Chondrocyte (in vitro differentiated cells): Measurements from ENCODE around the gene FIBIN. TPM values are rescaled to one million over a fixed set of nuclear protein-coding genes. Genes with fewer than 3 reads are reported as not detected.
"Not testable (repeated sequence)": the region's sequence is repeated elsewhere in the genome, so short reads cannot be mapped to it uniquely, and the experiment has no call there.

Experiments
- DNase-seq: peaks from one replicate; pipeline ENCODE4 v3.0.0; 2021; ENCODE audit warnings: mixed read lengths, low spot score
- H3K27ac Mint-ChIP-seq: one replicate; pipeline ENCODE4 v1.8.0; 2021; ENCODE audit warnings: mild to moderate bottlenecking, moderate library complexity, mixed read lengths; ENCODE audit not compliant: unreplicated experiment
- H3K27me3 Mint-ChIP-seq: 2 replicates; pipeline ENCODE4 v1.8.0; 2021; ENCODE audit warnings: low read depth, mixed read lengths
- H3K36me3 Mint-ChIP-seq: 2 replicates; pipeline ENCODE4 v1.8.0; 2021; ENCODE audit warnings: low read depth, mixed read lengths
- H3K4me1 Mint-ChIP-seq: 2 replicates; pipeline ENCODE4 v1.8.0; 2021; ENCODE audit warnings: low read depth, mild to moderate bottlenecking, mixed read lengths
- H3K4me3 Mint-ChIP-seq: one replicate; pipeline ENCODE4 v1.8.0; 2021; ENCODE audit warnings: mild to moderate bottlenecking, moderate library complexity, mixed read lengths; ENCODE audit not compliant: unreplicated experiment
- H3K9me3 Mint-ChIP-seq: 2 replicates; pipeline ENCODE4 v1.8.0; 2021; ENCODE audit warnings: low read depth, mixed read lengths
- total RNA-seq: library from RNA; stranded (reverse); gene quantifications from 3 replicates; pipeline ENCODE4 v1.2.1, GENCODE V29; 2021
- TF ChIP-seq, protein P1 (sequence below): fragments of 200-600 bp; sonication (generic); IDR thresholded peaks from 2 replicates; pipeline ENCODE4 v1.5.0; 2021; ENCODE audit warnings: antibody characterized with exemption, mild to moderate bottlenecking, moderate library complexity

FIBIN gene
- total RNA-seq, 1 donor from 2014 or later = 98.5 TPM

DNA sequence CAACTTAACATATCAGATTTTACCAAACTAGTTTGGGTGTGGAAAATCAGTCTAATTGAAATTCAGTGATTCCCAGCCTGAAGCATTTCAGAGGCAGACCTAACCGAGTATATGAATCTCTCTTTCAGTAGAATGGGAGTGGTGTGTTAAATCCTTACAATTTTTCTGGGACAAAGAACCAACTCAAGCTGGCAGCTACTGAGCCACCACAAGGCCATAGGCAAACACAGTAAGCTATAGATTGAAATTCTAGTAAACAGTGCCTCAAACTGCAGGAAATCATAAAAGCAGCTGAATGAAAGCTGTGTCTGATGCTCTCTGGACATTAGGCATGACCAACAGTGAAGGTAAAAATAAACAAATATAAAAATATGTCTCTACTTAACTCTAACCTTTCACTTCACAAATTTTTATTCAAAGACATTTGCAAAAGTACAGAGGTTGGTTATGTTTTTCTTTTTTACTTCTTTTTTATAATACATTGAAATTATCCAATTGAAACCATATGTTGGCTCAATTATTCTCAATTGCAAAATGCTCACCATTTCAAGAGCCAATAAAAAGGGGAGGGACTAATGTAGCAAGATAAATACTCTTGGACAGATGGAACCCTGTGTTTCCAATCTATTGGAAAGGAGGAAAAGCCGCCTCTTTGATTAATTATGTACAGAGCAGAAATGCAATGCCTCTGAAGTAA, 35.8 kb upstream of the FIBIN start:
- H3K27ac Mint-ChIP-seq = no peak overlapping the region
- H3K36me3 Mint-ChIP-seq = no peaks in the 10 kb centered on the region
- no peak for DNase-seq
- peaks cover 33% of the 10 kb centered on the region for H3K4me1 Mint-ChIP-seq
- no peaks in the 10 kb centered on the region for H3K9me3 Mint-ChIP-seq
- no peak overlapping the region for H3K4me3 Mint-ChIP-seq
- no peaks in the 10 kb centered on the region for H3K27me3 Mint-ChIP-seq
- TF ChIP-seq, protein P1, sequence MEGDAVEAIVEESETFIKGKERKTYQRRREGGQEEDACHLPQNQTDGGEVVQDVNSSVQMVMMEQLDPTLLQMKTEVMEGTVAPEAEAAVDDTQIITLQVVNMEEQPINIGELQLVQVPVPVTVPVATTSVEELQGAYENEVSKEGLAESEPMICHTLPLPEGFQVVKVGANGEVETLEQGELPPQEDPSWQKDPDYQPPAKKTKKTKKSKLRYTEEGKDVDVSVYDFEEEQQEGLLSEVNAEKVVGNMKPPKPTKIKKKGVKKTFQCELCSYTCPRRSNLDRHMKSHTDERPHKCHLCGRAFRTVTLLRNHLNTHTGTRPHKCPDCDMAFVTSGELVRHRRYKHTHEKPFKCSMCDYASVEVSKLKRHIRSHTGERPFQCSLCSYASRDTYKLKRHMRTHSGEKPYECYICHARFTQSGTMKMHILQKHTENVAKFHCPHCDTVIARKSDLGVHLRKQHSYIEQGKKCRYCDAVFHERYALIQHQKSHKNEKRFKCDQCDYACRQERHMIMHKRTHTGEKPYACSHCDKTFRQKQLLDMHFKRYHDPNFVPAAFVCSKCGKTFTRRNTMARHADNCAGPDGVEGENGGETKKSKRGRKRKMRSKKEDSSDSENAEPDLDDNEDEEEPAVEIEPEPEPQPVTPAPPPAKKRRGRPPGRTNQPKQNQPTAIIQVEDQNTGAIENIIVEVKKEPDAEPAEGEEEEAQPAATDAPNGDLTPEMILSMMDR = no peak

DNA sequence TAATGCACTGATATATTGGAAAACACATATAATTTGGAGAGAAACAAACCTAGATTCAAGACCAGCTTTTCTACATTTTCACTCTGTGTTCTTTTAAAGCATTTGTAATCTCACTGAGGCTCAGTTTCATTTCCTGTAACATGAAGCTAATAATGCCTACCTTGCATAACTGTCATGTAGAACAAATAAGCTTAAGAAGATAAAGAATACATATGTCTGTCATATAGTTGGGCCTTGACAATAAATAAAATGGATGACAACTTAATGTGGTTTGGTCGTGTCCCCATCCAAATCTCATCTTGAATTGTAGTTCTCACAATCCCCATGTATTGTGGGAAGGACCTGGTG, 35.2 kb upstream of the FIBIN start:
- H3K36me3 Mint-ChIP-seq = no peaks in the 10 kb centered on the region
- peaks cover 28% of the 10 kb centered on the region for H3K4me1 Mint-ChIP-seq
- no peak for DNase-seq
- no peaks in the 10 kb centered on the region for H3K9me3 Mint-ChIP-seq
- no peaks in the 10 kb centered on the region for H3K27me3 Mint-ChIP-seq
- TF ChIP-seq, protein P1 = no peak
- H3K27ac Mint-ChIP-seq = no peak overlapping the region
- no peak overlapping the region for H3K4me3 Mint-ChIP-seq

DNA sequence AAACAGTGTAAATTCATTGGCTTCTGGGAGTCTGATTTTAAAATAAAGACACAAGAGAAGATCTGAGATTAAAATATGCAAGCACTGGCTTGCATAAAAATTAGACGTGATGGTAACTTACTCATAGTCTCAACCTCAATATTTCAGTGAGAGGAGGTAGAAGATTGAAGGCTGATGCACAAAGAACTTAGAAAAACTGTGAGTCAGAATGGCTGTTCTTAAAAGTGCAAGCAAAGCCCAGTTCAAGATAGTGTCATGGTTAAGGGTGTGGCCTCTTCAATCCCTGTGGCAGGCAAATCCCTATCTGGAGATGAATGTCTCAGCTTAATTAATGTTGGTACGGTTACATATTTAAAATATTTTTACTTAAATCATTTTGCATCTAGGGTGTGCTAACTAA, 33.6 kb upstream of the FIBIN start:
- H3K4me1 Mint-ChIP-seq = peaks cover 32% of the 10 kb centered on the region
- no peaks in the 10 kb centered on the region for H3K36me3 Mint-ChIP-seq
- no peaks in the 10 kb centered on the region for H3K9me3 Mint-ChIP-seq
- no peaks in the 10 kb centered on the region for H3K27me3 Mint-ChIP-seq
- TF ChIP-seq, protein P1 = no peak
- no peak overlapping the region for H3K27ac Mint-ChIP-seq
- DNase-seq = no peak
- H3K4me3 Mint-ChIP-seq = no peak overlapping the region

DNA sequence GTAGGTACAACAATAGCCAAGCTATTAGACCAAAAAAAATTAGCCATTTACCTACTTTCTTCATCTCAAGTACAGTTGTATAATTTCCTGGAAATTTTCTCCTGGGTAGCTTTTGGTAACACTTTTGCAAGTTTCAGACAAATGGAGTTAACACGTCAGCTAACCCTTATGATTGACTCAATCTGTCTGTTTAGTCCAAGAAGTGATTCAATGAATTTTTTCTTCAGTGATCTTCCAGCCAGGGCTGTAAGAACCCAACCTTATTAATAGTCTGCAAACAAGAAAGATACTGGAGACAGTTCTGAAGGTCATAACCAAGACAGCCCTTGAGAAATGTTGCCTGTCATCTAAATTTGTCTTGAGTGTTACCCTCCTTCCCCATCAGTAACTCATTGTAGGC, 30.1 kb upstream of the FIBIN start:
- H3K9me3 Mint-ChIP-seq = no peaks in the 10 kb centered on the region
- H3K36me3 Mint-ChIP-seq = no peaks in the 10 kb centered on the region
- no peaks in the 10 kb centered on the region for H3K27me3 Mint-ChIP-seq
- no peak overlapping the region for H3K27ac Mint-ChIP-seq
- peaks cover 24% of the 10 kb centered on the region for H3K4me1 Mint-ChIP-seq
- DNase-seq = no peak
- H3K4me3 Mint-ChIP-seq = no peak overlapping the region
- TF ChIP-seq, protein P1 = no peak

DNA sequence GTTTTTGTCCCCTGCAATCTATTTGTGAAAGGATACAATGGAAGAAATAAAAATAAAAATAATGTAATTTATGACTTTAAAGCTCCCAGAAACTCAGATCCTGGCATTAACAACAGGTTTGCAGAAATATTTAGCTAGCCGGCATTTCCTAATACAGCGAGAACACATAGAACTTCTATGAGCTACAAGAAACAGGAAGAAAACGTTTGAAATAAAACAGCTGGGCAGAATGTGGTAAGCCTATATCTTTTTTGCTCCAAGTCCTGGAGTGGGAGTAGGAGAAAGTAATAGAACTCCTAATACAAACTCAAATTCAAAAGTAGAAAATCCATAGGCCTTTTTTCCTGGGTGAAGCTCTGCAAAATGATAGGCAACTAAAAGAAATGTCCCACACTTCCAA, 29.6 kb upstream of the FIBIN start:
- peak overlapping the region; percentile 49 for H3K27ac Mint-ChIP-seq
- no peaks in the 10 kb centered on the region for H3K36me3 Mint-ChIP-seq
- TF ChIP-seq, protein P1 = no peak
- H3K4me3 Mint-ChIP-seq = peak overlapping the region; percentile 67
- H3K27me3 Mint-ChIP-seq = no peaks in the 10 kb centered on the region
- H3K4me1 Mint-ChIP-seq = peaks cover 20% of the 10 kb centered on the region
- H3K9me3 Mint-ChIP-seq = no peaks in the 10 kb centered on the region
- DNase-seq = no peak

DNA sequence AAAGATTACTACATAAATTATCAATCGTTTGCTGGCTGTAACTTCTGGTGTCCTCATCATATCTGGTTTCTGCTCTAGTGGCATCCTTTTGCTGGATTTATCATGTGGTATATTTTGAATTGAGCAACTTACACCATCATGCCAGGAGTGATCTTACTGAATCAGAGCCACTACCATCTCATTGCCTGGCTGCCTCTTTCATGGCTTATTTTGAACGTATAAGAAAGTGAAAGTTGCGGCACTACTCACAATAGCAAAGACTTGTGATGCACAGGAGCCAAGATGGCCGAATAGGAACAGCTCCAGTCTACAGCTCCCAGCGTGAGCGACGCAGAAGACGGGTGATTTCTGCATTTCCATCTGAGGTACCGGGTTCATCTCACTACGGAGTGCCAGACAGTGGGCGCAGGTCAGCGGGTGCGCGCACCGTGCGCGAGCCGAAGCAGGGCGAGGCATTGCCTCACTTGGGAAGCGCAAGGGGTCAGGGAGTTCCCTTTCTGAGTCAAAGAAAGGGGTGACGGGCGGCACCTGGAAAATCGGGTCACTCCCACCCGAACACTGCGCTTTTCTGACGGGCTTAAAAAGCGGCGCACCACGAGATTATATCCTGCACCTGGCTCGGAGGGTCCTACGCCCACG, 28.9 kb upstream of the FIBIN start:
- Mint-ChIP-seq H3K27ac (peak overlapping the region; percentile 36), H3K4me3 (peak overlapping the region; percentile 67), H3K4me1 (peaks cover 19% of the 10 kb centered on the region)
- H3K9me3 Mint-ChIP-seq, DNase-seq, H3K36me3 Mint-ChIP-seq, H3K27me3 Mint-ChIP-seq: not testable (repeated sequence)
